ENCODE measurements around the gene HLA-DOA. TPM values are rescaled to one million over a fixed set of nuclear protein-coding genes. Genes with fewer than 3 reads are reported as not detected.

Gene HLA-DOA
- total and polyA plus RNA-seq, 10 donors, result 30.8 to 89.5 (median 56.2) TPM

- no peaks in the 10 kb centered on the region for H3K9me3 ChIP-seq
- no peaks in the 10 kb centered on the region for H3K27me3 ChIP-seq (replicated peaks in 1 of 7)
- 0 to 1% (median 0%) methylated on average over 34 to 58 of the region's 58 CpGs for WGBS, 5 donors
- peak overlapping the region; percentile 94 to 100 (median 98) for H3K4me3 ChIP-seq
- TF ChIP-seq POLR2AphosphoS5 (IDR thresholded peaks at IDR 0.05), result peak; percentile 99 to 100 (median 100)
- peak in 8 of 11 experiments; percentile 2 to 56 (median 44) for TF ChIP-seq CTCF (IDR thresholded peaks at IDR 0.05 in 8 of 11, conservative IDR thresholded peaks at IDR 0.05 in 3 of 11)
- peak; percentile 98 to 99 (median 99) for TF ChIP-seq POLR2A (IDR thresholded peaks at IDR 0.05)
- peaks cover 30 to 61% (median 38%) of the 10 kb centered on the region in 6 donors for H3K4me1 ChIP-seq
- peak overlapping the region; percentile 91 to 100 (median 99) for H3K27ac ChIP-seq
- H3K36me3 ChIP-seq, result peaks cover 4 to 47% (median 30%) of the 10 kb centered on the region in 6 donors
- intact Hi-C loops (cut with DNase I; ENCODE audit: low total_unique reads), result no loop called here
- peak; percentile 100 for DNase-seq
Observed at GRCh38 chr6:32971581-32972352, 37.6 kb downstream of the HLA-DOA start.

- Histone ChIP-seq H3K9me3 (no peaks in the 10 kb centered on the region), H3K27me3 (replicated peaks in 1 of 7) (no peaks in the 10 kb centered on the region), H3K36me3 (peaks cover under 1 to 41% (median 25%) of the 10 kb centered on the region in 6 donors), H3K4me3 (peak overlapping the region; percentile 74 to 99 (median 97)), H3K27ac (peak overlapping the region; percentile 91 to 100 (median 99)), H3K4me1 (peaks cover 30 to 61% (median 38%) of the 10 kb centered on the region in 6 donors)
- 0 to 1% (median 0%) methylated on average over 15 of the region's 15 CpGs for WGBS, 5 donors
- intact Hi-C loops (cut with DNase I; ENCODE audit: low total_unique reads), result no loop called here
- TF ChIP-seq POLR2A (IDR thresholded peaks at IDR 0.05) (no peak), CTCF (IDR thresholded peaks at IDR 0.05 in 8 of 11, conservative IDR thresholded peaks at IDR 0.05 in 3 of 11) (no peak), POLR2AphosphoS5 (IDR thresholded peaks at IDR 0.05) (no peak)
- no peak for DNase-seq
Observed at GRCh38 chr6:32971242-32971580, 38.2 kb downstream of the HLA-DOA start.

GRCh38 chr6:32970413-32971241 is 38.8 kb downstream of the HLA-DOA start:
- WGBS, 5 donors, result 0 to 1% (median 1%) methylated on average over 29 to 43 of the region's 43 CpGs
- intact Hi-C loops (cut with DNase I; ENCODE audit: low total_unique reads), result no loop called here
- peak; percentile 97 for DNase-seq
- no peaks in the 10 kb centered on the region for H3K27me3 ChIP-seq (replicated peaks in 1 of 7)
- H3K27ac ChIP-seq, result peak overlapping the region; percentile 91 to 100 (median 99)
- H3K4me1 ChIP-seq, result peaks cover 27 to 61% (median 38%) of the 10 kb centered on the region in 6 donors
- TF ChIP-seq POLR2AphosphoS5 (IDR thresholded peaks at IDR 0.05) (peak in 2 of 3 donors; percentile 54 to 71), POLR2A (IDR thresholded peaks at IDR 0.05) (no peak)
- H3K9me3 ChIP-seq, result no peaks in the 10 kb centered on the region
- H3K4me3 ChIP-seq, result peak overlapping the region; percentile 74 to 99 (median 97)
- peaks cover 0 to 36% (median 19%) of the 10 kb centered on the region in 6 donors for H3K36me3 ChIP-seq

GRCh38 chr6:32969685-32970412 is 39.5 kb downstream of the HLA-DOA start:
- peak; percentile 55 to 73 (median 65) for TF ChIP-seq POLR2AphosphoS5 (IDR thresholded peaks at IDR 0.05)
- TF ChIP-seq POLR2A (IDR thresholded peaks at IDR 0.05), result peak in 1 of 3 donors; percentile 23
- peak; percentile 3 to 72 (median 60) for TF ChIP-seq CTCF (IDR thresholded peaks at IDR 0.05 in 8 of 11, conservative IDR thresholded peaks at IDR 0.05 in 3 of 11)
- WGBS, 5 donors, result 0 to 1% (median 1%) methylated on average over 19 of the region's 19 CpGs
- Histone ChIP-seq H3K4me3 (peak overlapping the region; percentile 74 to 99 (median 97)), H3K4me1 (peaks cover 21 to 61% (median 38%) of the 10 kb centered on the region in 6 donors), H3K27ac (peak overlapping the region; percentile 91 to 100 (median 99)), H3K36me3 (peaks cover 0 to 28% (median 13%) of the 10 kb centered on the region in 6 donors), H3K9me3 (no peaks in the 10 kb centered on the region), H3K27me3 (replicated peaks in 1 of 7) (no peaks in the 10 kb centered on the region)
- DNase-seq, result peak; percentile 92
- intact Hi-C loops (cut with DNase I; ENCODE audit: low total_unique reads), result no loop called here
